Measurements from ENCODE around the gene NTM. TPM values are rescaled to one million over a fixed set of nuclear protein-coding genes. Genes with fewer than 3 reads are reported as not detected.
"Not testable (repeated sequence)": the region's sequence is repeated elsewhere in the genome, so short reads cannot be mapped to it uniquely, and the experiment has no call there.

Gene NTM
- total and polyA plus RNA-seq, 4 experiments from 2014 or later = not detected

GRCh38 chr11:131674051-131674755 is 303.8 kb downstream of the NTM start:
- Histone ChIP-seq H3K36me3 (ENCODE audit: insufficient read depth, low read length) (no peaks in the 10 kb centered on the region), H3K4me3 (ENCODE audit: low read length in 2 of 2) (no peak overlapping the region), H3K4me1 (ENCODE audit: insufficient read depth, low read length) (no peaks in the 10 kb centered on the region), H3K27me3 (ENCODE audit: insufficient read depth, low read length) (no peaks in the 10 kb centered on the region), H3K9me3 (ENCODE audit: control insufficient read depth in 1 of 2, low read length in 2 of 2) (no peaks in the 10 kb centered on the region), H3K27ac (ENCODE audit: low read depth, low read length) (no peak overlapping the region)
- ChIA-PET CTCF (ENCODE audit: partially characterized antibody) (interaction anchor here (0.6 to 1.7 kb wide), 5 partner anchors 10 to 21 kb away, joined by 3 to 9 read pairs (median 4); no protein-coding TSS in a partner anchor), POLR2A (ENCODE audit: partially characterized antibody) (no interaction called here)
- DNase-seq = peak in 2 of 5 donors; percentile 6 to 9
- Mint-ChIP-seq H3K4me3 (no peak overlapping the region), H3K27ac (no peak overlapping the region), H3K36me3 (no peaks in the 10 kb centered on the region), H3K9me3 (peaks cover 0 to 2% (median 0%) of the 10 kb centered on the region in 8 donors), H3K4me1 (no peaks in the 10 kb centered on the region), H3K27me3 (peaks cover 0 to 2% of the 10 kb centered on the region in 2 donors)
- intact Hi-C loops (cut with micrococcal nuclease) = no loop called here

GRCh38 chr11:131675121-131675888 is 304.9 kb downstream of the NTM start:
- Histone ChIP-seq H3K27me3 (ENCODE audit: insufficient read depth, low read length) (no peaks in the 10 kb centered on the region), H3K4me3 (ENCODE audit: low read length in 2 of 2) (no peak overlapping the region), H3K36me3 (ENCODE audit: insufficient read depth, low read length) (no peaks in the 10 kb centered on the region), H3K27ac (ENCODE audit: low read depth, low read length) (no peak overlapping the region), H3K9me3 (ENCODE audit: control insufficient read depth in 1 of 2, low read length in 2 of 2) (no peaks in the 10 kb centered on the region), H3K4me1 (ENCODE audit: insufficient read depth, low read length) (no peaks in the 10 kb centered on the region)
- intact Hi-C loops (cut with micrococcal nuclease) = no loop called here
- CTCF ChIA-PET (ENCODE audit: partially characterized antibody) = interaction anchor here (0.9 to 1.7 kb wide), 4 partner anchors 11 to 20 kb away, joined by 3 to 9 read pairs (median 6); no protein-coding TSS in a partner anchor
- POLR2A ChIA-PET (ENCODE audit: partially characterized antibody) = no interaction called here
- no peak for DNase-seq
- Mint-ChIP-seq H3K4me3 (no peak overlapping the region), H3K27me3 (peaks cover 0 to 2% of the 10 kb centered on the region in 2 donors), H3K27ac (no peak overlapping the region), H3K36me3 (no peaks in the 10 kb centered on the region), H3K4me1 (no peaks in the 10 kb centered on the region), H3K9me3 (peaks cover 0 to 2% (median 0%) of the 10 kb centered on the region in 8 donors)

- no peak for DNase-seq
- Mint-ChIP-seq H3K27ac (no peak overlapping the region), H3K4me1 (no peaks in the 10 kb centered on the region), H3K9me3 (no peaks in the 10 kb centered on the region), H3K36me3 (no peaks in the 10 kb centered on the region), H3K27me3 (peaks cover 0 to 2% of the 10 kb centered on the region in 2 donors), H3K4me3 (no peak overlapping the region)
- Histone ChIP-seq H3K27ac (ENCODE audit: low read depth, low read length) (no peak overlapping the region), H3K36me3 (ENCODE audit: insufficient read depth, low read length) (no peaks in the 10 kb centered on the region), H3K27me3 (ENCODE audit: insufficient read depth, low read length) (no peaks in the 10 kb centered on the region), H3K4me3 (ENCODE audit: low read length in 2 of 2) (no peak overlapping the region), H3K9me3 (ENCODE audit: control insufficient read depth in 1 of 2, low read length in 2 of 2) (no peaks in the 10 kb centered on the region), H3K4me1 (ENCODE audit: insufficient read depth, low read length) (no peaks in the 10 kb centered on the region)
- POLR2A ChIA-PET (ENCODE audit: partially characterized antibody) = no interaction called here
- intact Hi-C loops (cut with micrococcal nuclease) = no loop called here
- CTCF ChIA-PET (ENCODE audit: partially characterized antibody) = interaction anchor here (1.9 kb wide), 1 partner anchor 9 kb away, joined by 5 read pairs; no protein-coding TSS in a partner anchor
Measured at GRCh38 chr11:131677828-131678470, 307.5 kb downstream of the NTM start.

- H3K4me1 ChIP-seq (ENCODE audit: insufficient read depth, low read length) = no peaks in the 10 kb centered on the region
- H3K27ac ChIP-seq (ENCODE audit: low read depth, low read length) = no peak overlapping the region
- Mint-ChIP-seq H3K4me1 (no peaks in the 10 kb centered on the region), H3K27ac (no peak overlapping the region), H3K9me3 (no peaks in the 10 kb centered on the region), H3K27me3 (peaks cover 0 to 2% of the 10 kb centered on the region in 2 donors), H3K4me3 (no peak overlapping the region), H3K36me3 (no peaks in the 10 kb centered on the region)
- H3K36me3 ChIP-seq (ENCODE audit: insufficient read depth, low read length) = no peaks in the 10 kb centered on the region
- CTCF ChIA-PET (ENCODE audit: partially characterized antibody) = interaction anchor here (1.2 to 1.9 kb wide), 2 partner anchors 10 to 11 kb away, joined by 3 to 5 read pairs; no protein-coding TSS in a partner anchor
- no peak overlapping the region for H3K4me3 ChIP-seq (ENCODE audit: low read length in 2 of 2)
- no peak for DNase-seq
- intact Hi-C loops (cut with micrococcal nuclease) = no loop called here
- no peaks in the 10 kb centered on the region for H3K27me3 ChIP-seq (ENCODE audit: insufficient read depth, low read length)
- POLR2A ChIA-PET (ENCODE audit: partially characterized antibody) = no interaction called here
- no peaks in the 10 kb centered on the region for H3K9me3 ChIP-seq (ENCODE audit: control insufficient read depth in 1 of 2, low read length in 2 of 2)
Measured at GRCh38 chr11:131678658-131679340, 308.4 kb downstream of the NTM start.

DNA sequence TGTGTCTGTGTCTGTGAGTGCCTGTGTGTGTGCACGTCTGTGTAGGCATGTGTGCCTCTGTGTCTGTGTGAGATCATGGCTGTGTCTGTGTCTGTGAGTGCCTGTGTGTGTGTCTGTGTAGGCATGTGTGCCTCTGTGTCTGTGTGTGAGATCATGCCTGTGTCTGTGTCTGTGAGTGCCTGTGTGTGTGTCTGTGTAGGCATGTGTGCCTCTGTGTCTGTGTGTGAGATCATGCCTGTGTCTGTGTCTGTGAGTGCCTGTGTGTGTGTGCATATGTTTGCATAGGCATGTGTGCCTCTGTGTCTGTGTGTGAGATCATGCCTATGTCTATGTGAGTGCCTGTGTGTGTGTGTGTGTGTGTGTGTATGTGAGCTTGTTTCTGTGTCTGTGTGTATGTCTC is 310.0 kb downstream of the NTM start:
- H3K4me1 Mint-ChIP-seq; H3K27ac Mint-ChIP-seq; H3K4me1 ChIP-seq (ENCODE audit: insufficient read depth, low read length); H3K9me3 Mint-ChIP-seq; intact Hi-C loops (cut with micrococcal nuclease); H3K36me3 ChIP-seq (ENCODE audit: insufficient read depth, low read length); DNase-seq; H3K4me3 ChIP-seq (ENCODE audit: low read length in 2 of 2); POLR2A ChIA-PET (ENCODE audit: partially characterized antibody); H3K27me3 ChIP-seq (ENCODE audit: insufficient read depth, low read length); H3K27ac ChIP-seq (ENCODE audit: low read depth, low read length); H3K36me3 Mint-ChIP-seq; H3K4me3 Mint-ChIP-seq; H3K27me3 Mint-ChIP-seq; CTCF ChIA-PET (ENCODE audit: partially characterized antibody); H3K9me3 ChIP-seq (ENCODE audit: control insufficient read depth in 1 of 2, low read length in 2 of 2): not testable (repeated sequence)

DNA sequence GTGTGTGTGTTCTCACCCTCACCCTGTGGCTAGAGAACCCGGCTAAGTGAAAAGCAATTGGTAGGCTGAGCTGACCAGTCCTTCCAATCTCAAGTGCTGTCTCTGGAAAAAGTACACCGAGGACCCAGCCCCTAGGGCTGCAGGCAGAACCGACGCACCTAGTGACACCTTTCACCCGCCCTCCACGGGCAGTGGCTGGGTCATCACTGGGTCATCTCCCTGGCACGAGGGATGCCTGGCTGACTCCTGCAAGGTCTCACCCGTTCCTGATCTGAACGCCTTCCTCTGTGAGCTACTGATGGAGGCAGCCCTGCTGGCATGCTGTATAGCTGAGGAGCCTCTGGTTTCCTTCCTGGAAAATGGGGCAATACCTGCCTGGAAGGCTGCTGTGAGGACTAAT is 311.5 kb downstream of the NTM start:
- intact Hi-C loops (cut with micrococcal nuclease) = no loop called here
- DNase-seq = no peak
- POLR2A ChIA-PET (ENCODE audit: partially characterized antibody) = no interaction called here
- no peaks in the 10 kb centered on the region for H3K4me1 Mint-ChIP-seq
- no peak overlapping the region for H3K27ac Mint-ChIP-seq
- no peak overlapping the region for H3K4me3 Mint-ChIP-seq
- H3K27me3 ChIP-seq (ENCODE audit: insufficient read depth, low read length) = no peaks in the 10 kb centered on the region
- peaks cover 0 to 8% of the 10 kb centered on the region in 2 donors for H3K27me3 Mint-ChIP-seq
- H3K4me1 ChIP-seq (ENCODE audit: insufficient read depth, low read length) = no peaks in the 10 kb centered on the region
- H3K9me3 Mint-ChIP-seq = no peaks in the 10 kb centered on the region
- CTCF ChIA-PET (ENCODE audit: partially characterized antibody) = no interaction called here
- H3K27ac ChIP-seq (ENCODE audit: low read depth, low read length) = no peak overlapping the region
- H3K36me3 ChIP-seq (ENCODE audit: insufficient read depth, low read length) = no peaks in the 10 kb centered on the region
- H3K4me3 ChIP-seq (ENCODE audit: low read length in 2 of 2) = no peak overlapping the region
- no peaks in the 10 kb centered on the region for H3K9me3 ChIP-seq (ENCODE audit: control insufficient read depth in 1 of 2, low read length in 2 of 2)
- no peaks in the 10 kb centered on the region for H3K36me3 Mint-ChIP-seq

Data from CD4-positive, alpha-beta memory T cell (primary cell).